SK-N-MC (cell line): ENCODE measurements around the gene FAM3C.

Experiments
- EZH2 ChIP-seq: fragments of 200-600 bp; sonication (generic); IDR thresholded peaks from one replicate; pipeline ENCODE4 v1.6.1; 2017; ENCODE audit warnings: antibody characterized with exemption
- FOXP2 ChIP-seq: optimal IDR thresholded peaks from 2 replicates; pipeline ENCODE3; 2011; ENCODE audit warnings: mild to moderate bottlenecking, moderate library complexity; ENCODE audit not compliant: insufficient read depth; ENCODE audit errors: extremely low read length, control extremely low read depth
- POLR2AphosphoS5 ChIP-seq: IDR thresholded peaks from 2 replicates; pipeline ENCODE4 v1.6.1; 2012; ENCODE audit warnings: mild to moderate bottlenecking, low read depth, low read length, borderline replicate concordance

DNA sequence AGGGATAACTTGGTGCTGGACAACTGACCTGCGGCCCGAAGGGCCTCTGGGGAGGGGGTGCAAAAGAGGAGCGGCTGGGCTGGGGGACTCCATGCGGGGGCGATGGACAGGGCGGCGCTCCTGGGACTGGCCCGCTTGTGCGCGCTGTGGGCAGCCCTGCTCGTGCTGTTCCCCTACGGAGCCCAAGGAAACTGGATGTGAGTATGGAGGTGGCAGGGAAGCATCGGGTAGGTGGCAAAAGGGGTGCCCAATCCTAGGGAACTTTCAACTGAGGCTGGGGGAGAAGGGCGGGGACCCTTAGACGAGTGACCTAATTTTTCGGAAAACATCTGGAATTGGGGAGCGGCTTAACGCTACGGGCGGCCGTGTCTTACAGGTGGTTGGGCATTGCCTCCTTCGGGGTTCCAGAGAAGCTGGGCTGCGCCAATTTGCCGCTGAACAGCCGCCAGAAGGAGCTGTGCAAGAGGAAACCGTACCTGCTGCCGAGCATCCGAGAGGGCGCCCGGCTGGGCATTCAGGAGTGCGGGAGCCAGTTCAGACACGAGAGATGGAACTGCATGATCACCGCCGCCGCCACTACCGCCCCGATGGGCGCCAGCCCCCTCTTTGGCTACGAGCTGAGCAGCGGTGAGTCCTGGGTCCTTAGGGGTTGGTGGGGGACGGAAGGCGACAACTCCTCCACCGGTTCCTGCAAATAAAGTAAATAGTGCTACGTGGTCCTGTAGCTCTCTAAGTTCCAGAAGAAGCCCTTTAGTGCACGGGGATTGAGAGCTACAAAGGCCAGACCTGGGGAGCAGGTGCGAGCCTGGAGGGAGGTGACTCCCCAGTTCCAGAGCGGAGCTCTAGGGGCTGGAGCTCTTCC, 66.7 kb downstream of the FAM3C start:
- TF ChIP-seq EZH2: no peak
- TF ChIP-seq POLR2AphosphoS5: no peak
- TF ChIP-seq FOXP2: no peak
